VCaP (cell line): ENCODE results near the gene DUSP15.
A peak's percentile ranks its signal among the peaks of the same experiment; 100 is the strongest.

ENCODE experiments used
- H3K27ac ChIP-seq: fragments of 450-650 bp; 2 replicates; pipeline ENCODE4 v1.5.1; 2017
- CTCF ChIP-seq: fragments of 450-650 bp; conservative IDR thresholded peaks from 2 replicates; pipeline ENCODE4 v1.5.1; 2017; ENCODE audit warnings: mild to moderate bottlenecking, moderate library complexity

DUSP15 gene

GRCh38 chr20:31861385-31862156 lies 8.8 kb downstream of the DUSP15 start:
- no peak for TF ChIP-seq CTCF
- peak overlapping the region; percentile 53; the same call in 1 of the 2 replicates for H3K27ac ChIP-seq

GRCh38 chr20:31861135-31861384 lies 9.3 kb downstream of the DUSP15 start:
- peak overlapping the region; percentile 53; the same call in 1 of the 2 replicates for H3K27ac ChIP-seq
- no peak for TF ChIP-seq CTCF

GRCh38 chr20:31860390-31861134 lies 9.8 kb downstream of the DUSP15 start:
- peak overlapping the region; percentile 53; the same call in 1 of the 2 replicates for H3K27ac ChIP-seq
- no peak for TF ChIP-seq CTCF

GRCh38 chr20:31859998-31860380 lies 10.3 kb downstream of the DUSP15 start:
- H3K27ac ChIP-seq = no peak overlapping the region
- no peak for TF ChIP-seq CTCF

- H3K27ac ChIP-seq = no peak overlapping the region
- TF ChIP-seq CTCF = no peak
Measured at GRCh38 chr20:31859266-31859997, 10.9 kb downstream of the DUSP15 start.

GRCh38 chr20:31858760-31859083 lies 11.6 kb downstream of the DUSP15 start:
- H3K27ac ChIP-seq = no peak overlapping the region
- TF ChIP-seq CTCF = no peak
